GM10248 (cell line): ENCODE measurements around the gene KCNJ9.
"Not testable (repeated sequence)": the region's sequence is repeated elsewhere in the genome, so short reads cannot be mapped to it uniquely, and the experiment has no call there.

Experiments used
- CTCF ChIA-PET: fragments of 300-600 bp; sonication (Branson Sonifier 250); formaldehyde crosslinking; extraction: SDS; loops from one replicate; lab custom pipeline; 2021; ENCODE audit warnings: antibody characterized with exemption; lab: Yijun Ruan, JAX
- POLR2A ChIA-PET: fragments of 350-650 bp; sonication (Branson Sonifier 250); formaldehyde crosslinking; extraction: SDS; loops from one replicate; lab custom pipeline; 2020; ENCODE audit warnings: antibody characterized with exemption; lab: Yijun Ruan, JAX
- DNase-seq: peaks from one replicate; pipeline ENCODE4 v3.0.0; 2012; ENCODE audit errors: extremely low spot score
- CTCF ChIP-seq: IDR thresholded peaks from 2 replicates; pipeline ENCODE4 v1.5.1; 2012; ENCODE audit warnings: mild to moderate bottlenecking, low read depth; ENCODE audit errors: extremely low read depth, missing control alignments, control extremely low read depth

KCNJ9 gene

GRCh38 chr1:160047111-160047991 lies 34.0 kb upstream of the KCNJ9 start:
- ChIA-PET POLR2A (no interaction called here), CTCF (interaction anchor here (0.9 to 45.2 kb wide), 22 partner anchors 10 to 332 kb away, joined by 3 to 983 read pairs (median 7); partner anchors contain the start of genes IGSF8, KCNJ10, KCNJ9 and PIGM)
- TF ChIP-seq CTCF = no peak
- peak; percentile 45 for DNase-seq

GRCh38 chr1:160048335-160048734 lies 33.0 kb upstream of the KCNJ9 start:
- ChIA-PET POLR2A (no interaction called here), CTCF (interaction anchor here (0.9 to 45.2 kb wide), 6 partner anchors 11 to 328 kb away, joined by 3 to 983 read pairs (median 7); partner anchors contain the start of genes IGSF8, KCNJ10 and KCNJ9)
- TF ChIP-seq CTCF = no peak
- DNase-seq = no peak

- DNase-seq = no peak
- TF ChIP-seq CTCF = no peak
- POLR2A ChIA-PET = no interaction called here
- CTCF ChIA-PET = interaction anchor here (0.9 to 45.2 kb wide), 3 partner anchors 12 to 36 kb away, joined by 3 to 983 read pairs (median 3); partner anchors contain the start of genes IGSF8, KCNJ10 and KCNJ9
These were observed 32.2 kb upstream of the KCNJ9 start for GRCh38 chr1:160049101-160049500.

- CTCF ChIA-PET = interaction anchor here (1.6 to 45.2 kb wide), 3 partner anchors 11 to 326 kb away, joined by 3 to 983 read pairs (median 7); partner anchors contain the start of genes IGSF8, KCNJ10 and KCNJ9
- POLR2A ChIA-PET, DNase-seq: not testable (repeated sequence)
These were observed 31.2 kb upstream of the KCNJ9 start for GRCh38 chr1:160050182-160050581.

- ChIA-PET POLR2A (no interaction called here), CTCF (interaction anchor here (1.6 to 45.2 kb wide), 4 partner anchors 10 to 325 kb away, joined by 3 to 983 read pairs (median 6); partner anchors contain the start of genes IGSF8, KCNJ10 and KCNJ9)
- no peak for DNase-seq
- no peak for TF ChIP-seq CTCF
These were observed 30.7 kb upstream of the KCNJ9 start for GRCh38 chr1:160050619-160051018.

- no peak for TF ChIP-seq CTCF
- POLR2A ChIA-PET = no interaction called here
- no peak for DNase-seq
- CTCF ChIA-PET = interaction anchor here (0.9 to 45.2 kb wide), 3 partner anchors 10 to 45 kb away, joined by 3 to 983 read pairs (median 4); partner anchors contain the start of genes IGSF8, KCNJ10 and KCNJ9
These were observed 28.4 kb upstream of the KCNJ9 start for GRCh38 chr1:160052936-160053335.
